CD14-positive monocyte (primary cell): ENCODE measurements around the gene ATXN7L1. TPM values are rescaled to one million over a fixed set of nuclear protein-coding genes. Genes with fewer than 3 reads are reported as not detected.
A peak's percentile ranks its signal among the peaks of the same experiment; 100 is the strongest.

Experiments
- DNase-seq, 3 donors: peaks; one replicate each; pipeline ENCODE4 v3.0.0-alpha.2; 2011 to 2022
- H2AFZ ChIP-seq: 2 replicates; pipeline ENCODE4 v1.6.0; 2012; ENCODE audit warnings: mild to moderate bottlenecking, low read depth, low read length, inconsistent platforms; ENCODE audit not compliant: insufficient read depth, poor library complexity, severe bottlenecking
- H3K27ac ChIP-seq, 2 donors: 1 replicate in 1 of 2; 2 replicates in 1 of 2; pipeline ENCODE4 v1.5.1; 2012 to 2013; ENCODE audit warnings: low read length in 2 of 2, control low read depth in 1 of 2, inconsistent platforms in 1 of 2, low read depth in 1 of 2, mild to moderate bottlenecking in 1 of 2
- H3K27me3 ChIP-seq, 2 donors: one replicate each; pipeline versions ENCODE4 v1.6.0 to v1.6.1; 2011 to 2013; ENCODE audit warnings: low read length in 2 of 2; ENCODE audit not compliant: control insufficient read depth in 2 of 2, insufficient read depth in 2 of 2
- H3K36me3 ChIP-seq, 2 donors: replicated peaks in 1 of 2; 1 replicate in 1 of 2; 2 replicates in 1 of 2; pipeline versions ENCODE4 v1.5.1 to v1.6.1; 2012 to 2013; ENCODE audit warnings: low read length in 2 of 2, control low read depth in 1 of 2, inconsistent platforms in 1 of 2, mild to moderate bottlenecking in 1 of 2; ENCODE audit not compliant: insufficient read depth in 2 of 2, control insufficient read depth in 1 of 2
- H3K4me1 ChIP-seq, 2 donors: 1 replicate in 1 of 2; 2 replicates in 1 of 2; pipeline versions ENCODE4 v1.5.1 to v1.6.1; 2012 to 2013; ENCODE audit warnings: low read length in 2 of 2, control low read depth in 1 of 2, inconsistent platforms in 1 of 2, mild to moderate bottlenecking in 1 of 2, moderate library complexity in 1 of 2; ENCODE audit not compliant: insufficient read depth in 2 of 2, control insufficient read depth in 1 of 2
- H3K4me2 ChIP-seq: replicated peaks from 2 replicates; pipeline ENCODE3; 2012; ENCODE audit warnings: low read length, moderate library complexity, mild to moderate bottlenecking; ENCODE audit not compliant: poor library complexity, severe bottlenecking; ENCODE audit errors: extremely low read depth
- H3K4me3 ChIP-seq, 3 experiments: fragments of 200-600 bp in 1 of 3; sonication (generic) in 1 of 3; replicated peaks in 1 of 3; 1 replicate in 2 of 3; 2 replicates in 1 of 3; pipeline ENCODE4 v1.5.1; 2011 to 2013; ENCODE audit warnings: low read length in 3 of 3, mild to moderate bottlenecking in 3 of 3, control low read depth in 2 of 3, low read depth in 2 of 3, inconsistent platforms in 1 of 3, moderate library complexity in 1 of 3
- H3K79me2 ChIP-seq: 2 replicates; pipeline ENCODE4 v1.6.0; 2012; ENCODE audit warnings: mild to moderate bottlenecking, control low read depth, inconsistent platforms, low read length, moderate library complexity; ENCODE audit not compliant: insufficient read depth
- H3K9ac ChIP-seq: 2 replicates; pipeline ENCODE4 v1.6.0; 2017; ENCODE audit warnings: low read length, mild to moderate bottlenecking; ENCODE audit not compliant: insufficient read depth, poor library complexity, severe bottlenecking
- H3K9me3 ChIP-seq, 2 donors: replicated peaks in 1 of 2; 1 replicate in 1 of 2; 2 replicates in 1 of 2; pipeline versions ENCODE4 v1.5.1 to v1.6.1; 2012 to 2013; ENCODE audit warnings: low read length in 2 of 2, control low read depth in 1 of 2; ENCODE audit not compliant: control insufficient read depth in 1 of 2, insufficient read depth in 1 of 2
- H4K20me1 ChIP-seq: 2 replicates; pipeline ENCODE4 v1.6.0; 2012; ENCODE audit warnings: mild to moderate bottlenecking, low read length, control low read depth, moderate library complexity; ENCODE audit not compliant: insufficient read depth
- H3K27ac Mint-ChIP-seq, 7 donors: one replicate each; pipeline ENCODE4 v1.8.0; 2020; ENCODE audit warnings: mild to moderate bottlenecking in 7 of 7, mixed read lengths in 7 of 7, moderate library complexity in 6 of 7, inconsistent platforms in 2 of 7
- H3K27me3 Mint-ChIP-seq, 3 donors: one replicate each; pipeline ENCODE4 v1.8.0; 2021 to 2022; ENCODE audit warnings: low read depth in 3 of 3, mild to moderate bottlenecking in 3 of 3, mixed read lengths in 3 of 3, moderate library complexity in 3 of 3, inconsistent platforms in 1 of 3
- H3K36me3 Mint-ChIP-seq, 2 donors: one replicate each; pipeline ENCODE4 v1.8.0; 2020; ENCODE audit warnings: mixed read lengths in 2 of 2, inconsistent platforms in 1 of 2, mild to moderate bottlenecking in 1 of 2
- H3K4me1 Mint-ChIP-seq: one replicate; pipeline ENCODE4 v1.8.0; 2020; ENCODE audit warnings: mild to moderate bottlenecking, mixed read lengths
- H3K4me3 Mint-ChIP-seq, 2 donors: one replicate each; pipeline ENCODE4 v1.8.0; 2020; ENCODE audit warnings: mild to moderate bottlenecking in 2 of 2, mixed read lengths in 2 of 2, moderate library complexity in 1 of 2
- H3K9me3 Mint-ChIP-seq, 7 donors: one replicate each; pipeline ENCODE4 v1.8.0; 2020 to 2022; ENCODE audit warnings: mixed read lengths in 7 of 7, mild to moderate bottlenecking in 6 of 7, moderate library complexity in 6 of 7, inconsistent platforms in 2 of 7
- CTCF ChIP-seq: fragments of 200-600 bp; IDR thresholded peaks from one replicate; pipeline ENCODE4 v1.8.0; 2022; ENCODE audit warnings: antibody characterized with exemption, mild to moderate bottlenecking
- WGBS: methylation state at CpG from one replicate; pipeline ENCODE4 v1.1.5; 2013; ENCODE audit warnings: missing lambda C conversion rate; ENCODE audit not compliant: insufficient coverage; 5-methylcytosine and 5-hydroxymethylcytosine counted together
- intact Hi-C, 2 donors: fragments of 100-400 bp; cut with micrococcal nuclease; formaldehyde crosslinking; loops; one replicate each; pipeline versions ENCODE4 v1.15.0 to v1.15.1; 2023
- polyA plus RNA-seq, 3 donors: library from polyadenylated mRNA; depleted of rRNA in 1 of 3; unstranded in 2 of 3; stranded (reverse) in 1 of 3; fragments of 300-500 nt in 2 of 3; fragments of >200 nt in 1 of 3; fragmentation: Illumina TruSeq in 2 of 3; gene quantifications; 1 replicate in 2 of 3; 2 replicates in 1 of 3; pipeline ENCODE4 v1.2.3, GENCODE V29; 2012 to 2021

The ATXN7L1 gene
- polyA plus RNA-seq, 3 donors: 4.5 to 12.2 (median 11.2) TPM

- H3K4me1 ChIP-seq: no peaks in the 10 kb centered on the region
- no peaks in the 10 kb centered on the region for H3K27me3 ChIP-seq
- Mint-ChIP-seq H3K36me3 (peaks cover 76 to 92% of the 10 kb centered on the region in 2 donors), H3K4me3 (no peak overlapping the region), H3K9me3 (peaks cover 0 to 2% (median 0%) of the 10 kb centered on the region in 7 donors), H3K27ac (peak overlapping the region in 2 of 7 donors; percentile 2 to 4), H3K27me3 (peaks cover 0 to 2% (median 1%) of the 10 kb centered on the region in 3 donors), H3K4me1 (no peaks in the 10 kb centered on the region)
- H2AFZ ChIP-seq: no peak overlapping the region
- intact Hi-C loops: no loop called here
- no peak overlapping the region for H3K4me2 ChIP-seq
- H3K9ac ChIP-seq: no peak overlapping the region
- peaks cover 85 to 98% of the 10 kb centered on the region in 2 donors for H3K36me3 ChIP-seq
- no CpG with 5 or more reads among the region's 2 CpGs for WGBS
- H3K79me2 ChIP-seq: no peaks in the 10 kb centered on the region
- DNase-seq: no peak
- TF ChIP-seq CTCF: no peak
- no peaks in the 10 kb centered on the region for H3K9me3 ChIP-seq
- H3K4me3 ChIP-seq: no peak overlapping the region
- no peak overlapping the region for H3K27ac ChIP-seq
- no peaks in the 10 kb centered on the region for H4K20me1 ChIP-seq
Observed at GRCh38 chr7:105621176-105621575, 255.2 kb downstream of the ATXN7L1 start.

DNA sequence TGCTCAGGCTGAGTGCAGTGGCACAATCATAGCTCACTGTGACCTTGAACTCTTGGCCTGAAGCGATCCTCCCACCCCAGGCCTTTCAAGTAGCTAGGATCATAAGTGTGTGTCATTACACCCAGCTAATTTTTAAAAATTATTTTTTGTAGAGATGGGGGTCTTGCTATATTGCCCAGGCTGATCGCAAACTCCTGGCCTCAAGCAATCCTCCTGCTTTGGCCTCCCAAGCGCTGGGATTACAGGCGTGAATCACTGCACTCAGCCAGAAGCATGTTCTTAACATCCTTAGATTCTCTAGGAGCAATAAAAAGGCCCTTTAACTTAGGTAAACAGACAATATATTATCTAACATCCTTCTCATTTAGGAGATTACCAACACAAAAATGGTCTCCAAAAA is 256.8 kb downstream of the ATXN7L1 start:
- H3K36me3 Mint-ChIP-seq: peaks cover 82 to 97% of the 10 kb centered on the region in 2 donors
- intact Hi-C loops: no loop called here

More for the DNA sequence above, 256.8 kb downstream of the ATXN7L1 start:
- Mint-ChIP-seq H3K4me1 (no peaks in the 10 kb centered on the region), H3K9me3 (no peaks in the 10 kb centered on the region), H3K27me3 (peaks cover 0 to 1% (median 0%) of the 10 kb centered on the region in 3 donors), H3K4me3 (no peak overlapping the region), H3K27ac (no peak overlapping the region)
- peaks cover 88 to 98% of the 10 kb centered on the region in 2 donors for H3K36me3 ChIP-seq
- H3K9me3 ChIP-seq: no peaks in the 10 kb centered on the region
- no peak overlapping the region for H3K4me3 ChIP-seq
- H3K27me3 ChIP-seq: no peaks in the 10 kb centered on the region
- no peaks in the 10 kb centered on the region for H4K20me1 ChIP-seq
- H3K9ac ChIP-seq: no peak overlapping the region
- DNase-seq: no peak
- WGBS: 100% methylated on average over 2 of the region's 4 CpGs
- H3K4me2 ChIP-seq: no peak overlapping the region
- H3K79me2 ChIP-seq: no peaks in the 10 kb centered on the region
- no peaks in the 10 kb centered on the region for H3K4me1 ChIP-seq
- no peak overlapping the region for H2AFZ ChIP-seq
- H3K27ac ChIP-seq: no peak overlapping the region
- no peak for TF ChIP-seq CTCF
